HCT116 (cell line): ENCODE data around the gene ZNF652. TPM values are rescaled to one million over a fixed set of nuclear protein-coding genes. Genes with fewer than 3 reads are reported as not detected.
A peak's percentile ranks its signal among the peaks of the same experiment; 100 is the strongest.

Experiments
- ATAC-seq: fragments of 200-7000 bp; cut with Tn5 transposase; 2 replicates; pipeline ENCODE4 v1.9.1; 2020; ENCODE audit warnings: mild to moderate bottlenecking, moderate library complexity
- BruUV-seq: library from RNA; stranded (reverse); fragments of 400-500 nt; replicated peaks from 2 replicates; lab custom pipeline; 2021; lab: Mats Ljungman, UMichigan
- CTCF ChIA-PET: fragments of 300-600 bp; sonication (Branson Sonifier 250); formaldehyde crosslinking; loops from one replicate; lab custom pipeline; 2021; ENCODE audit warnings: antibody characterized with exemption; lab: Charles Lee
- POLR2A ChIA-PET: fragments of 300-600, 350-600 bp; sonication (Branson Sonifier 250); formaldehyde crosslinking; loops from one replicate; lab custom pipeline; 2021; ENCODE audit warnings: antibody characterized with exemption; lab: Charles Lee
- RAD21 ChIA-PET, 2 experiments: fragments of 300-600 bp; sonication (Branson Sonifier 250); formaldehyde crosslinking; loops; one replicate each; lab custom pipeline; 2023; ENCODE audit warnings: low total read pairs in 2 of 2; ENCODE audit not compliant: uncharacterized antibody in 2 of 2, unreplicated experiment in 2 of 2, low non-redundant PET in 1 of 2; lab: Charles Lee
- DNase-seq: peaks from one replicate; pipeline ENCODE4 v3.0.0-alpha.2; 2010; ENCODE audit warnings: low read depth, low spot score
- H2AFZ ChIP-seq: fragments of 200-600 bp; shearing (Covaris generic), sonication (generic); 2 replicates; pipeline ENCODE4 v1.6.1; 2017; ENCODE audit warnings: low read depth, mixed run types, mixed read lengths, antibody characterized with exemption, low read length; ENCODE audit not compliant: poor library complexity, severe bottlenecking
- H3K27ac ChIP-seq: 2 replicates; pipeline ENCODE4 v1.5.1; 2012; ENCODE audit warnings: low read depth, low read length
- H3K27me3 ChIP-seq: fragments of 200-600 bp; sonication (generic); 2 replicates; pipeline ENCODE4 v1.6.1; 2016; ENCODE audit warnings: mixed run types, low read length, mixed read lengths; ENCODE audit not compliant: insufficient read depth
- H3K36me3 ChIP-seq, 2 experiments: fragments of 200-500 bp in 1 of 2; fragments of 200-600 bp in 1 of 2; sonication (Bioruptor generic) in 1 of 2; sonication (generic) in 1 of 2; 2 replicates each; pipeline versions ENCODE4 v1.5.1 to v1.6.1; 2014 to 2016; ENCODE audit warnings: low read length in 2 of 2, inconsistent platforms in 1 of 2, mixed read lengths in 1 of 2, mixed run types in 1 of 2; ENCODE audit not compliant: insufficient read depth in 2 of 2, control insufficient read depth in 1 of 2
- H3K4me1 ChIP-seq, 2 experiments: fragments of 200-600 bp in 1 of 2; sonication (generic) in 1 of 2; 2 replicates each; pipeline versions ENCODE4 v1.5.1 to v1.6.1; 2012 to 2017; ENCODE audit warnings: low read length in 2 of 2, inconsistent platforms in 1 of 2, mild to moderate bottlenecking in 1 of 2, mixed read lengths in 1 of 2, mixed run types in 1 of 2, moderate library complexity in 1 of 2; ENCODE audit not compliant: insufficient read depth in 2 of 2, control insufficient read depth in 1 of 2
- H3K4me2 ChIP-seq: fragments of 200-600 bp; sonication (generic); 2 replicates; pipeline ENCODE4 v1.6.1; 2017; ENCODE audit warnings: mixed run types, low read length, mixed read lengths
- H3K4me3 ChIP-seq, 2 experiments: fragments of 200-600 bp in 1 of 2; sonication (generic) in 1 of 2; replicated peaks in 1 of 2; 2 replicates each; pipeline ENCODE4 v1.5.1; 2011 to 2016; ENCODE audit warnings: low read length in 2 of 2, control low read depth in 1 of 2, low read depth in 1 of 2, mild to moderate bottlenecking in 1 of 2, mixed read lengths in 1 of 2, mixed run types in 1 of 2
- H3K79me2 ChIP-seq: fragments of 200-600 bp; sonication (generic); 2 replicates; pipeline ENCODE4 v1.6.1; 2017; ENCODE audit warnings: mild to moderate bottlenecking, mixed run types, low read length, moderate library complexity, mixed read lengths; ENCODE audit not compliant: insufficient read depth
- H3K9ac ChIP-seq: fragments of 200-600 bp; sonication (generic); 2 replicates; pipeline ENCODE4 v1.6.1; 2016; ENCODE audit warnings: low read length, mixed read lengths
- H3K9me2 ChIP-seq: fragments of 200-600 bp; sonication (generic), shearing (Covaris generic); 2 replicates; pipeline ENCODE4 v1.6.1; 2017; ENCODE audit warnings: mixed run types, mild to moderate bottlenecking, moderate library complexity; ENCODE audit not compliant: insufficient read depth
- H3K9me3 ChIP-seq, 2 experiments: fragments of 200-500 bp in 1 of 2; fragments of 200-600 bp in 1 of 2; sonication (Bioruptor generic) in 1 of 2; sonication (generic) in 1 of 2; 2 replicates each; pipeline ENCODE4 v1.6.1; 2014 to 2017; ENCODE audit warnings: low read length in 2 of 2, mixed read lengths in 2 of 2, inconsistent platforms in 1 of 2, low read depth in 1 of 2, mild to moderate bottlenecking in 1 of 2, mixed run types in 1 of 2, moderate library complexity in 1 of 2; ENCODE audit not compliant: control insufficient read depth in 1 of 2, insufficient read depth in 1 of 2
- H4K20me1 ChIP-seq: fragments of 200-600 bp; sonication (generic), shearing (Covaris generic); 2 replicates; pipeline ENCODE4 v1.6.1; 2017; ENCODE audit warnings: mixed run types, mild to moderate bottlenecking, moderate library complexity; ENCODE audit not compliant: insufficient read depth
- EZH2phosphoT487 ChIP-seq: fragments of 200-600 bp; IDR thresholded peaks from 2 replicates; pipeline ENCODE4 v1.6.1; 2018; ENCODE audit warnings: antibody characterized with exemption, borderline replicate concordance
- POLR2A ChIP-seq: IDR thresholded peaks from 2 replicates; pipeline ENCODE4 v1.7.0; 2011; ENCODE audit warnings: borderline replicate concordance; ENCODE audit not compliant: insufficient read depth, insufficient read length; ENCODE audit errors: extremely low read depth
- RAD21 ChIP-seq: IDR thresholded peaks from 2 replicates; pipeline ENCODE4 v1.6.1; 2012; ENCODE audit warnings: low read depth, mild to moderate bottlenecking
- REST ChIP-seq: IDR thresholded peaks from 2 replicates; pipeline ENCODE4 v1.6.1; 2012; ENCODE audit warnings: low read depth
- SIN3A ChIP-seq: IDR thresholded peaks from 2 replicates; pipeline ENCODE4 v1.6.1; 2012; ENCODE audit warnings: low read depth
- SP1 ChIP-seq: IDR thresholded peaks from 2 replicates; pipeline ENCODE4 v1.6.1; 2012; ENCODE audit warnings: low read depth
- ZNF274 ChIP-seq: fragments of 200-500 bp; sonication (Bioruptor generic); IDR thresholded peaks from 2 replicates; pipeline ENCODE4 v1.6.1; 2014; ENCODE audit warnings: mild to moderate bottlenecking, low read depth, low read length, inconsistent platforms
- intact Hi-C: fragments of 100-400 bp; cut with micrococcal nuclease; formaldehyde crosslinking; loops from 2 replicates; pipeline ENCODE4 v1.10.0; 2022
- total RNA-seq: library from RNA; stranded (reverse); gene quantifications from one replicate; pipeline ENCODE4 v1.2.1, GENCODE V29; 2021; ENCODE audit not compliant: unreplicated experiment

The ZNF652 gene
- total RNA-seq, 1 experiment from 2014 or later: 27.8 TPM

- H3K9me2 ChIP-seq: no peaks in the 10 kb centered on the region
- RAD21 ChIA-PET: interaction anchor here in 1 of 2 experiments (0.6 to 1.4 kb wide), 2 partner anchors 54 to 80 kb away, joined by 4 to 6 read pairs; no protein-coding TSS in a partner anchor
- peaks cover 0 to 13% of the 10 kb centered on the region in 2 experiments; a peak in 2 of 4 replicates for H3K4me1 ChIP-seq
- H3K27me3 ChIP-seq: no peaks in the 10 kb centered on the region
- TF ChIP-seq ZNF274: no peak
- no peak overlapping the region for H2AFZ ChIP-seq
- H3K27ac ChIP-seq: no peak overlapping the region
- no peaks in the 10 kb centered on the region; a peak in 1 of 4 replicates for H3K36me3 ChIP-seq
- H4K20me1 ChIP-seq: peaks cover 5% of the 10 kb centered on the region; the same call in 1 of the 2 replicates
- ATAC-seq: no peak
- no peak overlapping the region for H3K9ac ChIP-seq
- H3K79me2 ChIP-seq: peaks cover 8% of the 10 kb centered on the region; the same call in 1 of the 2 replicates
- no peak overlapping the region for H3K4me3 ChIP-seq
- POLR2A ChIA-PET: interaction anchor here (0.9 kb wide), 1 partner anchor 82 kb away, joined by 3 read pairs; no protein-coding TSS in a partner anchor
- intact Hi-C loops: loop anchor here (10.0 kb wide), 1 partner anchor 388 kb away; the partner anchor contains the start of gene SLC35B1
- CTCF ChIA-PET: interaction anchor here (1.1 to 5.7 kb wide), 7 partner anchors 26 to 240 kb away, joined by 3 to 51 read pairs (median 9); partner anchors contain the start of gene PHB1
- TSS peak; percentile 30 for BruUV-seq
- H3K9me3 ChIP-seq: no peaks in the 10 kb centered on the region
- no peak for DNase-seq
- no peak overlapping the region for H3K4me2 ChIP-seq
Observed at GRCh38 chr17:49316889-49317675, 45.0 kb downstream of the ZNF652 start.

GRCh38 chr17:49316258-49316570 is 45.8 kb downstream of the ZNF652 start:
- no peaks in the 10 kb centered on the region for H3K27me3 ChIP-seq
- H3K4me1 ChIP-seq: peaks cover 0 to 13% of the 10 kb centered on the region in 2 experiments; a peak in 2 of 4 replicates
- ChIA-PET CTCF (interaction anchor here (0.8 to 5.7 kb wide), 12 partner anchors 19 to 680 kb away, joined by 3 to 51 read pairs (median 7); partner anchors contain the start of gene PHB1), RAD21 (interaction anchor here in 1 of 2 experiments (0.6 to 1.4 kb wide), 3 partner anchors 55 to 81 kb away, joined by 4 to 6 read pairs (median 5); no protein-coding TSS in a partner anchor)
- intact Hi-C loops: loop anchor here (10.0 kb wide), 1 partner anchor 389 kb away; the partner anchor contains the start of gene SLC35B1
- no peak overlapping the region for H3K4me3 ChIP-seq
- no peak overlapping the region for H3K9ac ChIP-seq
- peaks cover 8% of the 10 kb centered on the region; the same call in 1 of the 2 replicates for H3K79me2 ChIP-seq
- no peak overlapping the region for H3K27ac ChIP-seq
- peaks cover 5 to 8% of the 10 kb centered on the region in 2 experiments; a peak in 2 of 4 replicates for H3K36me3 ChIP-seq
- H3K4me2 ChIP-seq: peak overlapping the region; percentile 54; the same call in 1 of the 2 replicates
- no TSS peak for BruUV-seq
- no peak for DNase-seq
- no peaks in the 10 kb centered on the region for H3K9me3 ChIP-seq
- peaks cover 5% of the 10 kb centered on the region; the same call in 1 of the 2 replicates for H4K20me1 ChIP-seq
- ATAC-seq: no peak
- no peak overlapping the region for H2AFZ ChIP-seq
- TF ChIP-seq POLR2A (no peak), SIN3A (no peak), RAD21 (no peak), SP1 (no peak), EZH2phosphoT487 (no peak), REST (no peak)
- TF ChIP-seq, all 23 proteins: peak for 0
- POLR2A ChIA-PET: no interaction called here
- H3K9me2 ChIP-seq: no peaks in the 10 kb centered on the region
